Activated naive CD4-positive, alpha-beta T cell treated with anti-CD3 and anti-CD28 coated beads for 36 hours (primary cell): ENCODE data around the gene TRAPPC3L. TPM values are rescaled to one million over a fixed set of nuclear protein-coding genes. Genes with fewer than 3 reads are reported as not detected.

ENCODE experiments used
- CTCF ChIA-PET: fragments of 350-600 bp; sonication (Branson Sonifier 250); formaldehyde crosslinking; loops from one replicate; lab custom pipeline; 2021; ENCODE audit warnings: antibody characterized with exemption; lab: Charles Lee
- DNase-seq: peaks from one replicate; pipeline ENCODE4 v3.0.0-alpha.2; 2020
- H3K27ac Mint-ChIP-seq: one replicate; pipeline ENCODE4 v1.8.0; 2021; ENCODE audit warnings: mild to moderate bottlenecking, mixed read lengths
- H3K27me3 Mint-ChIP-seq: one replicate; pipeline ENCODE4 v1.8.0; 2021; ENCODE audit warnings: low read depth, mixed read lengths
- H3K36me3 Mint-ChIP-seq: one replicate; pipeline ENCODE4 v1.8.0; 2021; ENCODE audit warnings: low read depth, mixed read lengths
- H3K4me1 Mint-ChIP-seq: one replicate; pipeline ENCODE4 v1.8.0; 2021; ENCODE audit warnings: low read depth, mixed read lengths
- H3K4me3 Mint-ChIP-seq: one replicate; pipeline ENCODE4 v1.8.0; 2021; ENCODE audit warnings: mild to moderate bottlenecking, moderate library complexity, mixed read lengths
- H3K9me3 Mint-ChIP-seq: one replicate; pipeline ENCODE4 v1.8.0; 2021; ENCODE audit warnings: mixed read lengths
- intact Hi-C: fragments of 100-400 bp; cut with micrococcal nuclease; formaldehyde crosslinking; loops from one replicate; pipeline ENCODE4 v1.15.1; 2023
- total RNA-seq, 2 experiments: library from RNA; stranded (reverse); gene quantifications; one replicate each; pipeline ENCODE4 v1.2.3, GENCODE V29; 2021

The TRAPPC3L gene
- total RNA-seq, 2 experiments from 2014 or later: not detected

GRCh38 chr6:116459927-116460326 is 85.6 kb downstream of the TRAPPC3L start:
- CTCF ChIA-PET: no interaction called here
- peaks cover 22% of the 10 kb centered on the region for H3K27me3 Mint-ChIP-seq
- H3K4me1 Mint-ChIP-seq: peaks cover 18% of the 10 kb centered on the region
- DNase-seq: no peak
- H3K4me3 Mint-ChIP-seq: no peak overlapping the region
- intact Hi-C loops: loop anchor here (5.0 to 10.0 kb wide), 3 partner anchors 88 to 355 kb away; partner anchors contain the start of genes DSE and NT5DC1
- H3K9me3 Mint-ChIP-seq: no peaks in the 10 kb centered on the region
- no peak overlapping the region for H3K27ac Mint-ChIP-seq
- no peaks in the 10 kb centered on the region for H3K36me3 Mint-ChIP-seq

GRCh38 chr6:116458264-116458663 is 87.2 kb downstream of the TRAPPC3L start:
- H3K9me3 Mint-ChIP-seq: no peaks in the 10 kb centered on the region
- H3K4me1 Mint-ChIP-seq: peaks cover 11% of the 10 kb centered on the region
- CTCF ChIA-PET: no interaction called here
- peaks cover 18% of the 10 kb centered on the region for H3K27me3 Mint-ChIP-seq
- no peak overlapping the region for H3K27ac Mint-ChIP-seq
- no peaks in the 10 kb centered on the region for H3K36me3 Mint-ChIP-seq
- DNase-seq: no peak
- no peak overlapping the region for H3K4me3 Mint-ChIP-seq
- intact Hi-C loops: no loop called here

GRCh38 chr6:116456927-116457326 is 88.6 kb downstream of the TRAPPC3L start:
- Mint-ChIP-seq H3K27me3 (peaks cover 10% of the 10 kb centered on the region), H3K36me3 (no peaks in the 10 kb centered on the region), H3K9me3 (no peaks in the 10 kb centered on the region), H3K4me3 (no peak overlapping the region), H3K4me1 (peaks cover 6% of the 10 kb centered on the region), H3K27ac (no peak overlapping the region)
- no peak for DNase-seq
- CTCF ChIA-PET: no interaction called here
- intact Hi-C loops: no loop called here

- CTCF ChIA-PET: no interaction called here
- Mint-ChIP-seq H3K27me3 (peaks cover 5% of the 10 kb centered on the region), H3K9me3 (no peaks in the 10 kb centered on the region), H3K4me1 (peaks cover 2% of the 10 kb centered on the region), H3K4me3 (no peak overlapping the region), H3K27ac (no peak overlapping the region), H3K36me3 (no peaks in the 10 kb centered on the region)
- no peak for DNase-seq
- intact Hi-C loops: no loop called here
These were observed 89.4 kb downstream of the TRAPPC3L start for GRCh38 chr6:116456106-116456505.

GRCh38 chr6:116452531-116452930 is 93.0 kb downstream of the TRAPPC3L start:
- H3K4me3 Mint-ChIP-seq: no peak overlapping the region
- H3K27me3 Mint-ChIP-seq: peaks cover 10% of the 10 kb centered on the region
- CTCF ChIA-PET: interaction anchor here (0.7 to 1.7 kb wide), 2 partner anchors 154 to 165 kb away, joined by 3 to 5 read pairs; no protein-coding TSS in a partner anchor
- intact Hi-C loops: no loop called here
- no peaks in the 10 kb centered on the region for H3K9me3 Mint-ChIP-seq
- no peak overlapping the region for H3K27ac Mint-ChIP-seq
- peaks cover 5% of the 10 kb centered on the region for H3K4me1 Mint-ChIP-seq
- H3K36me3 Mint-ChIP-seq: no peaks in the 10 kb centered on the region
- DNase-seq: no peak

GRCh38 chr6:116451916-116452315 is 93.6 kb downstream of the TRAPPC3L start:
- H3K4me3 Mint-ChIP-seq: no peak overlapping the region
- H3K9me3 Mint-ChIP-seq: no peaks in the 10 kb centered on the region
- intact Hi-C loops: no loop called here
- H3K36me3 Mint-ChIP-seq: no peaks in the 10 kb centered on the region
- peaks cover 5% of the 10 kb centered on the region for H3K4me1 Mint-ChIP-seq
- peaks cover 10% of the 10 kb centered on the region for H3K27me3 Mint-ChIP-seq
- H3K27ac Mint-ChIP-seq: no peak overlapping the region
- CTCF ChIA-PET: interaction anchor here (1.7 kb wide), 1 partner anchor 164 kb away, joined by 5 read pairs; no protein-coding TSS in a partner anchor
- DNase-seq: no peak

- peaks cover 5% of the 10 kb centered on the region for H3K4me1 Mint-ChIP-seq
- no peaks in the 10 kb centered on the region for H3K9me3 Mint-ChIP-seq
- no peaks in the 10 kb centered on the region for H3K36me3 Mint-ChIP-seq
- no peak overlapping the region for H3K4me3 Mint-ChIP-seq
- H3K27me3 Mint-ChIP-seq: peaks cover 10% of the 10 kb centered on the region
- CTCF ChIA-PET: interaction anchor here (0.7 kb wide), 1 partner anchor 100 kb away, joined by 6 read pairs; no protein-coding TSS in a partner anchor
- DNase-seq: peak; percentile 35
- intact Hi-C loops: no loop called here
- no peak overlapping the region for H3K27ac Mint-ChIP-seq
These were observed 94.4 kb downstream of the TRAPPC3L start for GRCh38 chr6:116450769-116451740.

- Mint-ChIP-seq H3K27ac (no peak overlapping the region), H3K9me3 (no peaks in the 10 kb centered on the region), H3K36me3 (no peaks in the 10 kb centered on the region), H3K27me3 (peaks cover 10% of the 10 kb centered on the region), H3K4me3 (no peak overlapping the region), H3K4me1 (peaks cover 5% of the 10 kb centered on the region)
- intact Hi-C loops: no loop called here
- CTCF ChIA-PET: interaction anchor here (0.7 kb wide), 1 partner anchor 99 kb away, joined by 6 read pairs; no protein-coding TSS in a partner anchor
- DNase-seq: no peak
These were observed 95.2 kb downstream of the TRAPPC3L start for GRCh38 chr6:116450185-116450710.

GRCh38 chr6:116449565-116449964 is 95.9 kb downstream of the TRAPPC3L start:
- H3K4me1 Mint-ChIP-seq: peaks cover 5% of the 10 kb centered on the region
- H3K9me3 Mint-ChIP-seq: no peaks in the 10 kb centered on the region
- no peaks in the 10 kb centered on the region for H3K36me3 Mint-ChIP-seq
- no peak overlapping the region for H3K4me3 Mint-ChIP-seq
- peaks cover 12% of the 10 kb centered on the region for H3K27me3 Mint-ChIP-seq
- intact Hi-C loops: loop anchor here (5.0 kb wide), 1 partner anchor 162 kb away; no protein-coding TSS in a partner anchor
- no peak overlapping the region for H3K27ac Mint-ChIP-seq
- no peak for DNase-seq
- CTCF ChIA-PET: no interaction called here

- Mint-ChIP-seq H3K4me3 (no peak overlapping the region), H3K4me1 (peaks cover 5% of the 10 kb centered on the region), H3K27ac (no peak overlapping the region), H3K36me3 (no peaks in the 10 kb centered on the region), H3K27me3 (peaks cover 13% of the 10 kb centered on the region), H3K9me3 (no peaks in the 10 kb centered on the region)
- intact Hi-C loops: loop anchor here (5.0 kb wide), 1 partner anchor 160 kb away; no protein-coding TSS in a partner anchor
- CTCF ChIA-PET: interaction anchor here (0.8 to 1.6 kb wide), 2 partner anchors 88 to 766 kb away, joined by 4 to 5 read pairs; no protein-coding TSS in a partner anchor
- no peak for DNase-seq
These were observed 97.9 kb downstream of the TRAPPC3L start for GRCh38 chr6:116447496-116448011.

- H3K9me3 Mint-ChIP-seq: no peaks in the 10 kb centered on the region
- H3K27me3 Mint-ChIP-seq: peaks cover 18% of the 10 kb centered on the region
- no peaks in the 10 kb centered on the region for H3K36me3 Mint-ChIP-seq
- DNase-seq: no peak
- H3K4me3 Mint-ChIP-seq: no peak overlapping the region
- no peak overlapping the region for H3K27ac Mint-ChIP-seq
- H3K4me1 Mint-ChIP-seq: peaks cover 5% of the 10 kb centered on the region
- CTCF ChIA-PET: interaction anchor here (0.6 to 1.6 kb wide), 5 partner anchors 11 to 766 kb away, joined by 3 to 5 read pairs (median 4); partner anchors contain the start of gene CALHM6
- intact Hi-C loops: loop anchor here (5.0 kb wide), 1 partner anchor 160 kb away; no protein-coding TSS in a partner anchor
These were observed 98.4 kb downstream of the TRAPPC3L start for GRCh38 chr6:116447052-116447451.

GRCh38 chr6:116446399-116446798 is 99.1 kb downstream of the TRAPPC3L start:
- intact Hi-C loops: loop anchor here (5.0 kb wide), 1 partner anchor 159 kb away; no protein-coding TSS in a partner anchor
- no peaks in the 10 kb centered on the region for H3K36me3 Mint-ChIP-seq
- CTCF ChIA-PET: interaction anchor here (0.6 to 1.6 kb wide), 5 partner anchors 11 to 203 kb away, joined by 3 to 5 read pairs (median 3); partner anchors contain the start of gene CALHM6
- DNase-seq: no peak
- H3K27ac Mint-ChIP-seq: no peak overlapping the region
- H3K27me3 Mint-ChIP-seq: peaks cover 18% of the 10 kb centered on the region
- no peaks in the 10 kb centered on the region for H3K9me3 Mint-ChIP-seq
- no peak overlapping the region for H3K4me3 Mint-ChIP-seq
- H3K4me1 Mint-ChIP-seq: peaks cover 5% of the 10 kb centered on the region
